ENCODE data around the gene INAFM2. TPM values are rescaled to one million over a fixed set of nuclear protein-coding genes. Genes with fewer than 3 reads are reported as not detected.

Gene INAFM2
- total and polyA plus RNA-seq, 10 of the 15 experiments (the other 5 are each of a cell fraction or from before 2014, with no cell fraction given) = 0.75 to 8.1 (median 3.9) TPM

DNA sequence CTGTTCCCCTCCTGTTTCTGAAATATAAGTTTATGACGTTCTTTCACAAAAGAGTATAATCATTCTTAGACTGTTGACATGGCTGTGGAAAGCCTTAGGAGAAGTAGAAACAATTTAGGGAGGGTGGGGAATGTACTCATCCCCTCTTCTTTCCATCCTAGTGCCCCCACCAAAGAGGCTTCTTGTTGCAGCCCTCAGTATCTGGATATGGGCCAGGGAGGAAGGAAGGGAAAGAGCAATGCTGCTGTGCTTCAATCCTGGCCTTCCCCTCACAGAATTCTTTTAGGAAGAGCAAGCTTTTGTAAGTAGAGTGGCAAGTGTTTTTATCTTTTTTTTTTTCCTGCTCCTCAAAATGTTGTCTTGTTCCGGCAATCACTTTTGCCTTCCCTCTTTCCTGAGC, 1.7 kb downstream of the INAFM2 start:
- CTCF ChIA-PET = interaction anchor here (0.7 to 6.7 kb wide), 10 partner anchors 10 to 487 kb away, joined by 3 to 103 read pairs (median 4); partner anchors contain the start of gene CCDC9B
- intact Hi-C loops (cut with micrococcal nuclease; ENCODE audit: unreplicated experiment) = no loop called here
- TF ChIP-seq IKZF2 (IDR thresholded peaks at IDR 0.05) (no peak), ZNF217 (IDR thresholded peaks at IDR 0.05) (no peak), POLR2A (IDR thresholded peaks at IDR 0.05; ENCODE audit: low read depth, low read length) (no peak), MTA3 (IDR thresholded peaks at IDR 0.05; ENCODE audit: borderline replicate concordance, low read length) (no peak), EGR1 (IDR thresholded peaks at IDR 0.05; ENCODE audit: borderline replicate concordance in 1 of 2, low read depth in 2 of 2, low read length in 2 of 2) (no peak), TARDBP (IDR thresholded peaks at IDR 0.05; ENCODE audit: borderline replicate concordance) (no peak), FOXK2 (IDR thresholded peaks at IDR 0.05) (no peak), TAF1 (IDR thresholded peaks at IDR 0.05; ENCODE audit: borderline replicate concordance, low read depth, low read length) (no peak), RB1 (IDR thresholded peaks at IDR 0.05; ENCODE audit: borderline replicate concordance) (no peak), CBX5 (IDR thresholded peaks at IDR 0.05; ENCODE audit: low read depth) (no peak), RBBP5 (conservative IDR thresholded peaks at IDR 0.05) (no peak), ZNF24 (IDR thresholded peaks at IDR 0.05) (no peak)
- TF ChIP-seq, protein P1, sequence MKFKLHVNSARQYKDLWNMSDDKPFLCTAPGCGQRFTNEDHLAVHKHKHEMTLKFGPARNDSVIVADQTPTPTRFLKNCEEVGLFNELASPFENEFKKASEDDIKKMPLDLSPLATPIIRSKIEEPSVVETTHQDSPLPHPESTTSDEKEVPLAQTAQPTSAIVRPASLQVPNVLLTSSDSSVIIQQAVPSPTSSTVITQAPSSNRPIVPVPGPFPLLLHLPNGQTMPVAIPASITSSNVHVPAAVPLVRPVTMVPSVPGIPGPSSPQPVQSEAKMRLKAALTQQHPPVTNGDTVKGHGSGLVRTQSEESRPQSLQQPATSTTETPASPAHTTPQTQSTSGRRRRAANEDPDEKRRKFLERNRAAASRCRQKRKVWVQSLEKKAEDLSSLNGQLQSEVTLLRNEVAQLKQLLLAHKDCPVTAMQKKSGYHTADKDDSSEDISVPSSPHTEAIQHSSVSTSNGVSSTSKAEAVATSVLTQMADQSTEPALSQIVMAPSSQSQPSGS (IDR thresholded peaks at IDR 0.05; ENCODE audit: low read length) = no peak
- TF ChIP-seq, protein P2, sequence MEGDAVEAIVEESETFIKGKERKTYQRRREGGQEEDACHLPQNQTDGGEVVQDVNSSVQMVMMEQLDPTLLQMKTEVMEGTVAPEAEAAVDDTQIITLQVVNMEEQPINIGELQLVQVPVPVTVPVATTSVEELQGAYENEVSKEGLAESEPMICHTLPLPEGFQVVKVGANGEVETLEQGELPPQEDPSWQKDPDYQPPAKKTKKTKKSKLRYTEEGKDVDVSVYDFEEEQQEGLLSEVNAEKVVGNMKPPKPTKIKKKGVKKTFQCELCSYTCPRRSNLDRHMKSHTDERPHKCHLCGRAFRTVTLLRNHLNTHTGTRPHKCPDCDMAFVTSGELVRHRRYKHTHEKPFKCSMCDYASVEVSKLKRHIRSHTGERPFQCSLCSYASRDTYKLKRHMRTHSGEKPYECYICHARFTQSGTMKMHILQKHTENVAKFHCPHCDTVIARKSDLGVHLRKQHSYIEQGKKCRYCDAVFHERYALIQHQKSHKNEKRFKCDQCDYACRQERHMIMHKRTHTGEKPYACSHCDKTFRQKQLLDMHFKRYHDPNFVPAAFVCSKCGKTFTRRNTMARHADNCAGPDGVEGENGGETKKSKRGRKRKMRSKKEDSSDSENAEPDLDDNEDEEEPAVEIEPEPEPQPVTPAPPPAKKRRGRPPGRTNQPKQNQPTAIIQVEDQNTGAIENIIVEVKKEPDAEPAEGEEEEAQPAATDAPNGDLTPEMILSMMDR (IDR thresholded peaks at IDR 0.05 in 2 of 3, conservative IDR thresholded peaks at IDR 0.05 in 1 of 3; ENCODE audit: control insufficient read depth in 2 of 3, extremely low read depth in 1 of 3, insufficient read depth in 1 of 3, low read depth in 3 of 3, low read length in 3 of 3) = no peak
- TF ChIP-seq, protein P3, sequence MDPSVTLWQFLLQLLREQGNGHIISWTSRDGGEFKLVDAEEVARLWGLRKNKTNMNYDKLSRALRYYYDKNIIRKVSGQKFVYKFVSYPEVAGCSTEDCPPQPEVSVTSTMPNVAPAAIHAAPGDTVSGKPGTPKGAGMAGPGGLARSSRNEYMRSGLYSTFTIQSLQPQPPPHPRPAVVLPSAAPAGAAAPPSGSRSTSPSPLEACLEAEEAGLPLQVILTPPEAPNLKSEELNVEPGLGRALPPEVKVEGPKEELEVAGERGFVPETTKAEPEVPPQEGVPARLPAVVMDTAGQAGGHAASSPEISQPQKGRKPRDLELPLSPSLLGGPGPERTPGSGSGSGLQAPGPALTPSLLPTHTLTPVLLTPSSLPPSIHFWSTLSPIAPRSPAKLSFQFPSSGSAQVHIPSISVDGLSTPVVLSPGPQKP (IDR thresholded peaks at IDR 0.05; ENCODE audit: low read depth, low read length) = no peak
- TF ChIP-seq, protein P4, sequence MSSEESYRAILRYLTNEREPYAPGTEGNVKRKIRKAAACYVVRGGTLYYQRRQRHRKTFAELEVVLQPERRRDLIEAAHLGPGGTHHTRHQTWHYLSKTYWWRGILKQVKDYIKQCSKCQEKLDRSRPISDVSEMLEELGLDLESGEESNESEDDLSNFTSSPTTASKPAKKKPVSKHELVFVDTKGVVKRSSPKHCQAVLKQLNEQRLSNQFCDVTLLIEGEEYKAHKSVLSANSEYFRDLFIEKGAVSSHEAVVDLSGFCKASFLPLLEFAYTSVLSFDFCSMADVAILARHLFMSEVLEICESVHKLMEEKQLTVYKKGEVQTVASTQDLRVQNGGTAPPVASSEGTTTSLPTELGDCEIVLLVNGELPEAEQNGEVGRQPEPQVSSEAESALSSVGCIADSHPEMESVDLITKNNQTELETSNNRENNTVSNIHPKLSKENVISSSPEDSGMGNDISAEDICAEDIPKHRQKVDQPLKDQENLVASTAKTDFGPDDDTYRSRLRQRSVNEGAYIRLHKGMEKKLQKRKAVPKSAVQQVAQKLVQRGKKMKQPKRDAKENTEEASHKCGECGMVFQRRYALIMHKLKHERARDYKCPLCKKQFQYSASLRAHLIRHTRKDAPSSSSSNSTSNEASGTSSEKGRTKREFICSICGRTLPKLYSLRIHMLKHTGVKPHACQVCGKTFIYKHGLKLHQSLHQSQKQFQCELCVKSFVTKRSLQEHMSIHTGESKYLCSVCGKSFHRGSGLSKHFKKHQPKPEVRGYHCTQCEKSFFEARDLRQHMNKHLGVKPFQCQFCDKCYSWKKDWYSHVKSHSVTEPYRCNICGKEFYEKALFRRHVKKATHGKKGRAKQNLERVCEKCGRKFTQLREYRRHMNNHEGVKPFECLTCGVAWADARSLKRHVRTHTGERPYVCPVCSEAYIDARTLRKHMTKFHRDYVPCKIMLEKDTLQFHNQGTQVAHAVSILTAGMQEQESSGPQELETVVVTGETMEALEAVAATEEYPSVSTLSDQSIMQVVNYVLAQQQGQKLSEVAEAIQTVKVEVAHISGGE (CRISPR knock-in tag; IDR thresholded peaks at IDR 0.05) = no peak
- TF ChIP-seq, protein P5, sequence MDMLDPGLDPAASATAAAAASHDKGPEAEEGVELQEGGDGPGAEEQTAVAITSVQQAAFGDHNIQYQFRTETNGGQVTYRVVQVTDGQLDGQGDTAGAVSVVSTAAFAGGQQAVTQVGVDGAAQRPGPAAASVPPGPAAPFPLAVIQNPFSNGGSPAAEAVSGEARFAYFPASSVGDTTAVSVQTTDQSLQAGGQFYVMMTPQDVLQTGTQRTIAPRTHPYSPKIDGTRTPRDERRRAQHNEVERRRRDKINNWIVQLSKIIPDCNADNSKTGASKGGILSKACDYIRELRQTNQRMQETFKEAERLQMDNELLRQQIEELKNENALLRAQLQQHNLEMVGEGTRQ (IDR thresholded peaks at IDR 0.05; ENCODE audit: borderline replicate concordance, low read depth, low read length) = no peak

More for the DNA sequence above, 1.7 kb downstream of the INAFM2 start:
- no peaks in the 10 kb centered on the region for H4K20me1 ChIP-seq (ENCODE audit: control insufficient read depth, insufficient read depth)
- in situ Hi-C loops (cut with MboI) = no loop called here
- no peaks in the 10 kb centered on the region for H3K79me2 ChIP-seq (ENCODE audit: control insufficient read depth, insufficient read depth, low read length)
- no peak overlapping the region for H3K27ac ChIP-seq (ENCODE audit: control insufficient read depth, insufficient read depth)
- H3K4me1 ChIP-seq (ENCODE audit: control insufficient read depth, insufficient read depth, low read length) = peaks cover 5% of the 10 kb centered on the region
- ChIA-PET RAD21 (ENCODE audit: unreplicated experiment) (interaction anchor here (0.8 to 4.1 kb wide), 2 partner anchors 12 to 19 kb away, joined by 3 to 21 read pairs; no protein-coding TSS in a partner anchor), SMC1A (ENCODE audit: uncharacterized antibody, unreplicated experiment) (interaction anchor here (5.7 kb wide), 1 partner anchor 13 kb away, joined by 31 read pairs; no protein-coding TSS in a partner anchor), POLR2A (interaction anchor here (0.7 kb wide), 1 partner anchor 42 kb away, joined by 3 read pairs; the partner anchor contains the start of gene ANKRD63)
- no peaks in the 10 kb centered on the region for H3K36me3 ChIP-seq (ENCODE audit: control insufficient read depth in 2 of 2, insufficient read depth in 2 of 2, low read length in 1 of 2)
- ATAC-seq (no peak), DNase-seq (ENCODE audit: low read depth, low spot score) (no peak), FAIRE-seq (no peak)
- BruUV-seq (replicated peaks) = TSS peak; percentile 60
- H3K9me3 ChIP-seq (replicated peaks; ENCODE audit: control insufficient read depth, insufficient read depth, low read length) = no peaks in the 10 kb centered on the region
- H3K4me2 ChIP-seq (ENCODE audit: control insufficient read depth, insufficient read depth) = no peak overlapping the region
- H3K4me3 ChIP-seq = no peak overlapping the region
- no peaks in the 10 kb centered on the region for H3K27me3 ChIP-seq (replicated peaks in 1 of 2; ENCODE audit: control insufficient read depth in 2 of 2, insufficient read depth in 2 of 2, low read length in 1 of 2)
- no peak overlapping the region for H2AFZ ChIP-seq (ENCODE audit: control insufficient read depth, low read depth, low read length)
- WGBS (ENCODE audit: insufficient coverage, insufficient replicate concordance, low lambda C conversion rate, missing lambda C conversion rate) = 59% methylated on average over 2 of the region's 2 CpGs
- H3K9ac ChIP-seq (ENCODE audit: control insufficient read depth, insufficient read depth, low read length) = no peak overlapping the region
